H9 (cell line): ENCODE results near the gene ACAP2. TPM values are rescaled to one million over a fixed set of nuclear protein-coding genes. Genes with fewer than 3 reads are reported as not detected.

Experiments
- DNase-seq: peaks from one replicate; pipeline ENCODE4 v3.0.0-alpha.2; 2017
- H2AFZ ChIP-seq: one replicate; pipeline ENCODE4 v1.6.1; 2013; ENCODE audit warnings: mild to moderate bottlenecking, low read length, control low read depth, moderate library complexity
- H2AK5ac ChIP-seq: 2 replicates; pipeline ENCODE4 v1.6.1; 2013; ENCODE audit warnings: low read length, control low read depth, mixed read lengths; ENCODE audit not compliant: insufficient read length
- H2BK120ac ChIP-seq: one replicate; pipeline ENCODE4 v1.6.1; 2013; ENCODE audit warnings: low read depth, mild to moderate bottlenecking, low read length, control low read depth, inconsistent platforms; ENCODE audit not compliant: poor library complexity, severe bottlenecking
- H2BK12ac ChIP-seq: 2 replicates; pipeline ENCODE4 v1.6.1; 2013; ENCODE audit warnings: low read length, control low read depth, mixed read lengths, low read depth; ENCODE audit not compliant: insufficient read length
- H2BK15ac ChIP-seq: 2 replicates; pipeline ENCODE4 v1.6.1; 2013; ENCODE audit warnings: low read depth, low read length, control low read depth
- H2BK20ac ChIP-seq: one replicate; pipeline ENCODE4 v1.6.1; 2013; ENCODE audit warnings: low read depth, mild to moderate bottlenecking, low read length, control low read depth, inconsistent platforms; ENCODE audit not compliant: poor library complexity, severe bottlenecking
- H2BK5ac ChIP-seq: 2 replicates; pipeline ENCODE4 v1.6.1; 2013; ENCODE audit warnings: low read length, control low read depth, mixed read lengths; ENCODE audit not compliant: insufficient read length
- H3K14ac ChIP-seq: 2 replicates; pipeline ENCODE4 v1.6.1; 2013; ENCODE audit warnings: low read length, control low read depth; ENCODE audit not compliant: insufficient read depth
- H3K18ac ChIP-seq: 2 replicates; pipeline ENCODE4 v1.6.1; 2013; ENCODE audit warnings: low read depth, mild to moderate bottlenecking, mixed read lengths, low read length, control low read depth; ENCODE audit not compliant: insufficient read length
- H3K23ac ChIP-seq: 2 replicates; pipeline ENCODE4 v1.6.1; 2013; ENCODE audit warnings: low read length, control low read depth, mixed read lengths, low read depth; ENCODE audit not compliant: insufficient read length
- H3K23me2 ChIP-seq: 2 replicates; pipeline ENCODE4 v1.6.1; 2013; ENCODE audit warnings: low read depth, mild to moderate bottlenecking, mixed read lengths, low read length, control low read depth; ENCODE audit not compliant: insufficient read length, poor library complexity, severe bottlenecking
- H3K27ac ChIP-seq: 2 replicates; pipeline ENCODE4 v1.5.1; 2013; ENCODE audit warnings: low read length, control low read depth, mixed read lengths, low read depth; ENCODE audit not compliant: insufficient read length
- H3K27me3 ChIP-seq: 2 replicates; pipeline ENCODE4 v1.6.1; 2013; ENCODE audit warnings: low read length, control low read depth, inconsistent platforms; ENCODE audit not compliant: insufficient read depth
- H3K4ac ChIP-seq: 2 replicates; pipeline ENCODE4 v1.6.1; 2013; ENCODE audit warnings: low read depth, mild to moderate bottlenecking, control low read depth, inconsistent platforms, low read length, moderate library complexity
- H3K4me1 ChIP-seq: 2 replicates; pipeline ENCODE4 v1.6.1; 2013; ENCODE audit warnings: low read length, control low read depth, inconsistent platforms; ENCODE audit not compliant: insufficient read depth
- H3K4me2 ChIP-seq: 2 replicates; pipeline ENCODE4 v1.6.1; 2013; ENCODE audit warnings: low read length, control low read depth, mixed read lengths; ENCODE audit not compliant: insufficient read length, insufficient read depth
- H3K56ac ChIP-seq: 2 replicates; pipeline ENCODE4 v1.6.1; 2013; ENCODE audit warnings: low read depth, mild to moderate bottlenecking, mixed read lengths, low read length, control low read depth; ENCODE audit not compliant: insufficient read length
- H3K79me1 ChIP-seq: 2 replicates; pipeline ENCODE4 v1.6.1; 2013; ENCODE audit warnings: low read depth, mild to moderate bottlenecking, moderate library complexity, low read length, control low read depth, inconsistent platforms; ENCODE audit not compliant: insufficient read depth, poor library complexity, severe bottlenecking
- H3K79me2 ChIP-seq: 2 replicates; pipeline ENCODE4 v1.6.1; 2013; ENCODE audit warnings: low read length, control low read depth, inconsistent platforms; ENCODE audit not compliant: insufficient read depth
- H3K9ac ChIP-seq: 2 replicates; pipeline ENCODE4 v1.6.1; 2013; ENCODE audit warnings: low read length, control low read depth, mixed read lengths; ENCODE audit not compliant: insufficient read length; ENCODE audit errors: extremely low read depth
- H3K9me3 ChIP-seq: one replicate; pipeline ENCODE4 v1.6.1; 2013; ENCODE audit warnings: low read depth, low read length, inconsistent platforms; ENCODE audit not compliant: control insufficient read depth
- H3T11ph ChIP-seq: one replicate; pipeline ENCODE4 v1.6.1; 2013; ENCODE audit warnings: mild to moderate bottlenecking, low read length, control low read depth, inconsistent platforms
- H4K20me1 ChIP-seq: one replicate; pipeline ENCODE4 v1.6.1; 2013; ENCODE audit not compliant: control insufficient read depth, insufficient read length, insufficient read depth
- H4K5ac ChIP-seq: 2 replicates; pipeline ENCODE4 v1.6.1; 2013; ENCODE audit warnings: low read depth, mild to moderate bottlenecking, mixed read lengths, low read length, control low read depth; ENCODE audit not compliant: insufficient read length
- H4K8ac ChIP-seq: replicated peaks from 2 replicates; pipeline ENCODE4 v1.6.1; 2013; ENCODE audit warnings: low read length, control low read depth, mixed read lengths, low read depth; ENCODE audit not compliant: insufficient read length
- H4K91ac ChIP-seq: 2 replicates; pipeline ENCODE4 v1.6.1; 2013; ENCODE audit warnings: low read depth, mild to moderate bottlenecking, moderate library complexity, mixed read lengths, low read length, control low read depth; ENCODE audit not compliant: insufficient read length
- H3K27ac Mint-ChIP-seq, 3 experiments: 2 replicates in 2 of 3; 3 replicates in 1 of 3; pipeline ENCODE4 v1.8.0; 2020 to 2021; ENCODE audit warnings: mixed read lengths in 3 of 3, mild to moderate bottlenecking in 1 of 3, moderate library complexity in 1 of 3
- H3K27me3 Mint-ChIP-seq: 2 replicates; pipeline ENCODE4 v1.8.0; 2021; ENCODE audit warnings: low read depth, mild to moderate bottlenecking, moderate library complexity, mixed read lengths
- H3K36me3 Mint-ChIP-seq, 3 experiments: 2 replicates in 2 of 3; 3 replicates in 1 of 3; pipeline ENCODE4 v1.8.0; 2020 to 2021; ENCODE audit warnings: low read depth in 3 of 3, mixed read lengths in 3 of 3; ENCODE audit not compliant: insufficient read depth in 1 of 3
- H3K4me1 Mint-ChIP-seq, 2 experiments: 2 replicates each; pipeline ENCODE4 v1.8.0; 2020; ENCODE audit warnings: mixed read lengths in 2 of 2
- H3K4me3 Mint-ChIP-seq, 2 experiments: 2 replicates in 1 of 2; 3 replicates in 1 of 2; pipeline ENCODE4 v1.8.0; 2020 to 2021; ENCODE audit warnings: mild to moderate bottlenecking in 2 of 2, mixed read lengths in 2 of 2, moderate library complexity in 1 of 2
- H3K9me3 Mint-ChIP-seq, 2 experiments: 2 replicates in 1 of 2; 3 replicates in 1 of 2; pipeline ENCODE4 v1.8.0; 2020; ENCODE audit warnings: mild to moderate bottlenecking in 2 of 2, mixed read lengths in 2 of 2, moderate library complexity in 1 of 2
- WGBS: extraction: QIAGEN DNeasy Blood & Tissue Kit; methylation state at CpG from one replicate; pipeline ENCODE4 v1.1.7; 2013; ENCODE audit warnings: missing lambda C conversion rate, low lambda C conversion rate, mixed read lengths; ENCODE audit not compliant: insufficient read length; ENCODE audit errors: extremely low coverage; 5-methylcytosine and 5-hydroxymethylcytosine counted together
- total RNA-seq: library from RNA; stranded (reverse); gene quantifications from 2 replicates; pipeline ENCODE4 v1.2.1, GENCODE V29; 2021
- TF ChIP-seq, protein P1 (sequence below): fragments of 200-600 bp; sonication (generic); conservative IDR thresholded peaks from 3 replicates; pipeline ENCODE4 v1.8.0; 2021; ENCODE audit warnings: antibody characterized with exemption, mild to moderate bottlenecking

The ACAP2 gene
- total RNA-seq, 1 experiment from 2014 or later = 30.8 TPM

GRCh38 chr3:195259475-195260279, 183.1 kb downstream of the ACAP2 start:
- no peak overlapping the region for H3K27ac ChIP-seq
- no peak overlapping the region for H2BK5ac ChIP-seq
- H3K27ac Mint-ChIP-seq = no peak overlapping the region; a peak in 1 of 7 replicates
- H2BK120ac ChIP-seq = no peak overlapping the region
- peak overlapping the region; percentile 60 to 71 for H3K4me3 Mint-ChIP-seq
- H3K4me1 Mint-ChIP-seq = peaks cover 32 to 46% of the 10 kb centered on the region in 2 experiments
- no peak overlapping the region for H3K56ac ChIP-seq
- no peaks in the 10 kb centered on the region for H3K79me1 ChIP-seq
- TF ChIP-seq, protein P1, sequence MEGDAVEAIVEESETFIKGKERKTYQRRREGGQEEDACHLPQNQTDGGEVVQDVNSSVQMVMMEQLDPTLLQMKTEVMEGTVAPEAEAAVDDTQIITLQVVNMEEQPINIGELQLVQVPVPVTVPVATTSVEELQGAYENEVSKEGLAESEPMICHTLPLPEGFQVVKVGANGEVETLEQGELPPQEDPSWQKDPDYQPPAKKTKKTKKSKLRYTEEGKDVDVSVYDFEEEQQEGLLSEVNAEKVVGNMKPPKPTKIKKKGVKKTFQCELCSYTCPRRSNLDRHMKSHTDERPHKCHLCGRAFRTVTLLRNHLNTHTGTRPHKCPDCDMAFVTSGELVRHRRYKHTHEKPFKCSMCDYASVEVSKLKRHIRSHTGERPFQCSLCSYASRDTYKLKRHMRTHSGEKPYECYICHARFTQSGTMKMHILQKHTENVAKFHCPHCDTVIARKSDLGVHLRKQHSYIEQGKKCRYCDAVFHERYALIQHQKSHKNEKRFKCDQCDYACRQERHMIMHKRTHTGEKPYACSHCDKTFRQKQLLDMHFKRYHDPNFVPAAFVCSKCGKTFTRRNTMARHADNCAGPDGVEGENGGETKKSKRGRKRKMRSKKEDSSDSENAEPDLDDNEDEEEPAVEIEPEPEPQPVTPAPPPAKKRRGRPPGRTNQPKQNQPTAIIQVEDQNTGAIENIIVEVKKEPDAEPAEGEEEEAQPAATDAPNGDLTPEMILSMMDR = peak; percentile 66; the same call in 2 of the 3 replicates
- H3K23me2 ChIP-seq = peaks cover 9% of the 10 kb centered on the region
- no peaks in the 10 kb centered on the region; the same call in 1 of the 2 replicates for H3K27me3 Mint-ChIP-seq
- peaks cover 2 to 11% (median 2%) of the 10 kb centered on the region in 3 experiments; a peak in 4 of 7 replicates for H3K36me3 Mint-ChIP-seq
- H2AFZ ChIP-seq = no peak overlapping the region
- H3K4me2 ChIP-seq = peak overlapping the region; percentile 26
- no peak overlapping the region for H4K5ac ChIP-seq
- H3T11ph ChIP-seq = no peak overlapping the region
- no peak overlapping the region for H3K4ac ChIP-seq
- no CpG with 5 or more reads among the region's 82 CpGs for WGBS
- no peak overlapping the region for H2BK20ac ChIP-seq
- H3K9me3 ChIP-seq = no peaks in the 10 kb centered on the region
- peaks cover 8% of the 10 kb centered on the region; the same call in 1 of the 2 replicates for H3K79me2 ChIP-seq
- H4K20me1 ChIP-seq = no peaks in the 10 kb centered on the region
- peak overlapping the region; percentile 65; the same call in 1 of the 2 replicates for H3K14ac ChIP-seq
- H3K27me3 ChIP-seq = no peaks in the 10 kb centered on the region
- DNase-seq = peak; percentile 88
- H2BK12ac ChIP-seq = no peak overlapping the region
- H2BK15ac ChIP-seq = no peak overlapping the region
- H3K23ac ChIP-seq = no peak overlapping the region
- H4K91ac ChIP-seq = no peak overlapping the region
- H3K9ac ChIP-seq = no peak overlapping the region
- peaks cover 6% of the 10 kb centered on the region for H3K4me1 ChIP-seq
- no peak overlapping the region for H2AK5ac ChIP-seq
- H3K18ac ChIP-seq = peak overlapping the region; percentile 39
- H4K8ac ChIP-seq = no peak overlapping the region
- H3K9me3 Mint-ChIP-seq = no peaks in the 10 kb centered on the region
